Endodermal cell (in vitro differentiated cells): ENCODE results near the gene PDE3A. TPM values are rescaled to one million over a fixed set of nuclear protein-coding genes. Genes with fewer than 3 reads are reported as not detected.

Experiments used
- DNase-seq: peaks from one replicate; pipeline ENCODE4 v3.0.0-alpha.2; 2017
- H3K27ac ChIP-seq: 2 replicates; pipeline ENCODE4 v1.5.1; 2013; ENCODE audit warnings: mild to moderate bottlenecking, low read depth, low read length, moderate library complexity
- H3K27me3 ChIP-seq: 2 replicates; pipeline ENCODE4 v1.6.1; 2013; ENCODE audit warnings: mild to moderate bottlenecking, low read length, moderate library complexity; ENCODE audit not compliant: insufficient read depth, control insufficient read depth, poor library complexity, severe bottlenecking
- H3K36me3 ChIP-seq: 2 replicates; pipeline ENCODE4 v1.7.0; 2013; ENCODE audit warnings: mild to moderate bottlenecking, low read length, moderate library complexity; ENCODE audit not compliant: control insufficient read depth, insufficient read depth
- H3K4me1 ChIP-seq: one replicate; pipeline ENCODE4 v1.7.0; 2013; ENCODE audit warnings: low read length; ENCODE audit not compliant: control insufficient read depth, insufficient read depth
- H3K4me3 ChIP-seq: 2 replicates; pipeline ENCODE4 v1.5.1; 2013; ENCODE audit warnings: mild to moderate bottlenecking, low read length, moderate library complexity
- H3K9ac ChIP-seq: 2 replicates; pipeline ENCODE4 v1.6.1; 2013; ENCODE audit warnings: mild to moderate bottlenecking, low read length, moderate library complexity; ENCODE audit not compliant: poor library complexity, severe bottlenecking; ENCODE audit errors: extremely low read depth
- H3K9me3 ChIP-seq: 2 replicates; pipeline ENCODE4 v1.6.1; 2013; ENCODE audit warnings: mild to moderate bottlenecking, low read length, moderate library complexity; ENCODE audit not compliant: control insufficient read depth
- H3K27ac Mint-ChIP-seq: 2 replicates; pipeline ENCODE4 v1.8.0; 2020; ENCODE audit warnings: mixed read lengths
- H3K27me3 Mint-ChIP-seq: 2 replicates; pipeline ENCODE4 v1.8.0; 2021; ENCODE audit warnings: mild to moderate bottlenecking, mixed read lengths; ENCODE audit not compliant: insufficient read depth
- H3K36me3 Mint-ChIP-seq: 2 replicates; pipeline ENCODE4 v1.8.0; 2020; ENCODE audit warnings: low read depth, mixed read lengths
- H3K4me1 Mint-ChIP-seq: 2 replicates; pipeline ENCODE4 v1.8.0; 2020; ENCODE audit warnings: mixed read lengths
- H3K4me3 Mint-ChIP-seq: 2 replicates; pipeline ENCODE4 v1.8.0; 2020; ENCODE audit warnings: mild to moderate bottlenecking, moderate library complexity, mixed read lengths
- H3K9me3 Mint-ChIP-seq: 2 replicates; pipeline ENCODE4 v1.8.0; 2020; ENCODE audit warnings: mild to moderate bottlenecking, mixed read lengths
- WGBS, 2 experiments: methylation state at CpG; one replicate each; pipeline versions ENCODE4 v1.1.5 to v1.1.7; 2013; ENCODE audit warnings: missing lambda C conversion rate in 2 of 2, mixed read lengths in 1 of 2; ENCODE audit not compliant: insufficient coverage in 1 of 2, insufficient read length in 1 of 2; 5-methylcytosine and 5-hydroxymethylcytosine counted together
- total RNA-seq, 2 donors: library from RNA; stranded (reverse); fragmentation: NEBNext Ultra II Directional in 1 of 2; extraction: Animal tissue kit (Norgen Biotek cat#: 25700) in 1 of 2; gene quantifications; 2 replicates in 1 of 2; 3 replicates in 1 of 2; pipeline ENCODE4 v1.2.1, GENCODE V29; 2021
- TF ChIP-seq, protein P1 (sequence below): fragments of 200-600 bp; sonication (generic); conservative IDR thresholded peaks from 2 replicates; pipeline ENCODE4 v1.5.0; 2021; ENCODE audit warnings: antibody characterized with exemption, mild to moderate bottlenecking

The PDE3A gene
- total RNA-seq, 2 donors from 2014 or later: 0.62 to 1.8 TPM

DNA sequence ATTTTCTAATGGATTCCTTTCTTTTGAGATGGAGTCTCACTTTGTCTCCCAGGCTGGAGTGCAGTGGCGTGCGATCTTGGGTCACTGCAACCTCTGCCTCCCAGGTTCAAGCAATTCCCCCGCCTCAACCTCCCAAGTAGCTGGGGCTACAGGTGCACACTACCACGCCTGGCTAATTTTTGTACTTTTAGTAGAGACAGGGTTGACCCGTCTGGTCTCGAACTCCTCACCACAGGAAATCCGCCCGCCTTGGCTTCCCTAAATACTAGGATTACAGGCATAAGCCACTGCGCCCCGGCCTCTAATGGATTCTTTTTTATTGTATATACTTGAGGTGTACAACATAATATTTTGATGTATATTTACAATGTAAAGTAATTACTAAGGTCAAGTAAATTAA is 186.7 kb downstream of the PDE3A start:
- no peak overlapping the region for H3K4me3 ChIP-seq
- H3K9ac ChIP-seq: no peak overlapping the region
- peaks cover under 1% of the 10 kb centered on the region for H3K4me1 Mint-ChIP-seq
- no peaks in the 10 kb centered on the region for H3K27me3 ChIP-seq
- H3K27ac Mint-ChIP-seq: no peak overlapping the region
- 99 to 100% methylated on average over 2 to 9 of the region's 10 CpGs for WGBS, 2 experiments
- H3K36me3 Mint-ChIP-seq: peaks cover 6% of the 10 kb centered on the region
- no peaks in the 10 kb centered on the region for H3K9me3 ChIP-seq
- peaks cover 2% of the 10 kb centered on the region for H3K4me1 ChIP-seq
- H3K9me3 Mint-ChIP-seq: peaks cover 14% of the 10 kb centered on the region
- H3K36me3 ChIP-seq: no peaks in the 10 kb centered on the region
- TF ChIP-seq, protein P1, sequence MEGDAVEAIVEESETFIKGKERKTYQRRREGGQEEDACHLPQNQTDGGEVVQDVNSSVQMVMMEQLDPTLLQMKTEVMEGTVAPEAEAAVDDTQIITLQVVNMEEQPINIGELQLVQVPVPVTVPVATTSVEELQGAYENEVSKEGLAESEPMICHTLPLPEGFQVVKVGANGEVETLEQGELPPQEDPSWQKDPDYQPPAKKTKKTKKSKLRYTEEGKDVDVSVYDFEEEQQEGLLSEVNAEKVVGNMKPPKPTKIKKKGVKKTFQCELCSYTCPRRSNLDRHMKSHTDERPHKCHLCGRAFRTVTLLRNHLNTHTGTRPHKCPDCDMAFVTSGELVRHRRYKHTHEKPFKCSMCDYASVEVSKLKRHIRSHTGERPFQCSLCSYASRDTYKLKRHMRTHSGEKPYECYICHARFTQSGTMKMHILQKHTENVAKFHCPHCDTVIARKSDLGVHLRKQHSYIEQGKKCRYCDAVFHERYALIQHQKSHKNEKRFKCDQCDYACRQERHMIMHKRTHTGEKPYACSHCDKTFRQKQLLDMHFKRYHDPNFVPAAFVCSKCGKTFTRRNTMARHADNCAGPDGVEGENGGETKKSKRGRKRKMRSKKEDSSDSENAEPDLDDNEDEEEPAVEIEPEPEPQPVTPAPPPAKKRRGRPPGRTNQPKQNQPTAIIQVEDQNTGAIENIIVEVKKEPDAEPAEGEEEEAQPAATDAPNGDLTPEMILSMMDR: no peak
- H3K4me3 Mint-ChIP-seq: no peak overlapping the region
- DNase-seq: no peak
- no peaks in the 10 kb centered on the region for H3K27me3 Mint-ChIP-seq
- H3K27ac ChIP-seq: no peak overlapping the region

DNA sequence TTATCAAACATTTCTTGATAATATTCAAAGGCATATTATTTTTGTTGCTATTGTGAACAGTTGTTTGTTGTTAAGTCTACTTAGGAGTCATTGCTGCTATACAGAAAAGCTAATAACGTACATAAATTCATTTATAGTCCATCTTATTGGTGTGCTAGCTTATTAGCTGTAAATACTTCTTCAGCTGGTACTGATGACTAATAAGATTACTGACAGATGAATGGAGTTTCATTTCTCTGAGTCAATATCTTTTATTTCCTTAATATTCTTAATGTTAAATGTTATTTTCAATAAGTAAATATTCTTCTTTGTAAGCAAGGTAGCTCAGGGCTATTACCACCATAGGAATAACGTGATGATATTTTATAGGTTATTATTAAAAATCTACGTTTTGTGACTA is 187.4 kb downstream of the PDE3A start:
- H3K4me1 ChIP-seq: no peaks in the 10 kb centered on the region
- H3K27me3 ChIP-seq: no peaks in the 10 kb centered on the region
- TF ChIP-seq, protein P1: no peak
- H3K4me1 Mint-ChIP-seq: no peaks in the 10 kb centered on the region
- H3K9me3 ChIP-seq: no peaks in the 10 kb centered on the region
- no peak overlapping the region for H3K27ac ChIP-seq
- H3K4me3 ChIP-seq: no peak overlapping the region
- peaks cover 14% of the 10 kb centered on the region for H3K9me3 Mint-ChIP-seq
- H3K9ac ChIP-seq: no peak overlapping the region
- no peak overlapping the region for H3K27ac Mint-ChIP-seq
- no peak for DNase-seq
- H3K4me3 Mint-ChIP-seq: no peak overlapping the region
- H3K27me3 Mint-ChIP-seq: no peaks in the 10 kb centered on the region
- H3K36me3 ChIP-seq: no peaks in the 10 kb centered on the region
- 85% methylated on average over 1 of the region's 3 CpGs; no CpG with 5 or more reads in 1 of the 2 experiments for WGBS, 2 experiments
- peaks cover 6% of the 10 kb centered on the region for H3K36me3 Mint-ChIP-seq

DNA sequence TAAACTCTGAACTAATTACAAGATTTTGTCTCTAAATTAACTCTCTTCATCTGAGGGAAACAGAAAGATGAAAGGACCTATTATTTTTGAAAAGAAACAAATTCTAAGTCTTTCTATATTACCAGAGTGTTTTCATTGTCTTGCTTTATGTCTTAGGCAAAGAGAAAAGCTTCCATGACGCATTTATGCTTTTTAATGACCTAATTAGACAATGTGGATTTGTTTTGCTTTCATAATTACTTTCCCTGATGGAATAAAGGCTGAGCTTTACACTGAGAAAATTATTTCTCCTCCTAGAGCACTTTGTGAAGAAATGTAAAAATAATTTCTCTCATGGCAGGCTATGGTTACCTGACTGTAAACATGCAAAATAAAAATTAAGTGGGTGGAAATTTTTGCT is 188.8 kb downstream of the PDE3A start:
- Mint-ChIP-seq H3K4me3 (no peak overlapping the region), H3K9me3 (peaks cover 6% of the 10 kb centered on the region), H3K4me1 (no peaks in the 10 kb centered on the region), H3K27ac (no peak overlapping the region), H3K27me3 (no peaks in the 10 kb centered on the region), H3K36me3 (peaks cover 2% of the 10 kb centered on the region)
- H3K27me3 ChIP-seq: no peaks in the 10 kb centered on the region
- no peak for DNase-seq
- no peaks in the 10 kb centered on the region for H3K9me3 ChIP-seq
- no peak overlapping the region for H3K9ac ChIP-seq
- no peaks in the 10 kb centered on the region for H3K4me1 ChIP-seq
- H3K36me3 ChIP-seq: no peaks in the 10 kb centered on the region
- H3K27ac ChIP-seq: no peak overlapping the region
- H3K4me3 ChIP-seq: no peak overlapping the region
- WGBS, 2 experiments: 77% methylated on average over 1 of the region's 1 CpG; no CpG with 5 or more reads in 1 of the 2 experiments
- TF ChIP-seq, protein P1: no peak
